NCI-H146 treated with DMSO at 0.1 percent for 48 hours (cell line): ENCODE results near the gene LRRK2.
"Not testable (repeated sequence)": the region's sequence is repeated elsewhere in the genome, so short reads cannot be mapped to it uniquely, and the experiment has no call there.

Experiments used
- DNase-seq: peaks from one replicate; lab custom pipeline; 2025; ENCODE audit not compliant: unreplicated experiment; lab: John Stamatoyannopoulos, UW

Gene LRRK2

GRCh38 chr12:40312982-40313576 is 88.3 kb downstream of the LRRK2 start:
- DNase-seq, result no peak

GRCh38 chr12:40313928-40314327 is 89.1 kb downstream of the LRRK2 start:
- no peak for DNase-seq

GRCh38 chr12:40314927-40315326 is 90.1 kb downstream of the LRRK2 start:
- DNase-seq, result no peak

- DNase-seq, result no peak
These were observed 90.6 kb downstream of the LRRK2 start for GRCh38 chr12:40315375-40315774.

GRCh38 chr12:40324261-40324660 is 99.5 kb downstream of the LRRK2 start:
- no peak for DNase-seq

GRCh38 chr12:40325349-40325960 is 100.7 kb downstream of the LRRK2 start:
- DNase-seq, result peak; percentile 43

- no peak for DNase-seq
These were observed 102.7 kb downstream of the LRRK2 start for GRCh38 chr12:40327535-40327934.

GRCh38 chr12:40330180-40330579 is 105.4 kb downstream of the LRRK2 start:
- DNase-seq, result no peak

GRCh38 chr12:40331886-40332285 is 107.1 kb downstream of the LRRK2 start:
- DNase-seq, result no peak

- no peak for DNase-seq
These were observed 111.2 kb downstream of the LRRK2 start for GRCh38 chr12:40335991-40336390.

- DNase-seq, result no peak
These were observed 111.9 kb downstream of the LRRK2 start for GRCh38 chr12:40336573-40337199.

- DNase-seq, result no peak
These were observed 113.3 kb downstream of the LRRK2 start for GRCh38 chr12:40338071-40338470.

GRCh38 chr12:40338621-40339020 is 113.8 kb downstream of the LRRK2 start:
- no peak for DNase-seq

- DNase-seq, result no peak
These were observed 117.2 kb downstream of the LRRK2 start for GRCh38 chr12:40342010-40342409.

GRCh38 chr12:40343124-40343523 is 118.3 kb downstream of the LRRK2 start:
- no peak for DNase-seq

GRCh38 chr12:40344312-40344711 is 119.5 kb downstream of the LRRK2 start:
- DNase-seq, result no peak

GRCh38 chr12:40351976-40352375 is 127.2 kb downstream of the LRRK2 start:
- DNase-seq, result no peak

GRCh38 chr12:40375076-40375475 is 150.3 kb downstream of the LRRK2 start:
- no peak for DNase-seq

- no peak for DNase-seq
These were observed 151.9 kb downstream of the LRRK2 start for GRCh38 chr12:40376533-40377267.

GRCh38 chr12:40378691-40379090 is 153.9 kb downstream of the LRRK2 start:
- no peak for DNase-seq

- DNase-seq, result no peak
These were observed 157.4 kb downstream of the LRRK2 start for GRCh38 chr12:40382217-40382616.

GRCh38 chr12:40387279-40387678 is 162.5 kb downstream of the LRRK2 start:
- DNase-seq, result not testable (repeated sequence)
